HG02981 (cell line): ENCODE data around the gene HOMER1.

ENCODE experiments used
- ATAC-seq: cut with Tn5 transposase; IDR thresholded peaks from one replicate; pipeline ENCODE4 v1.9.1; 2021; ENCODE audit warnings: mild to moderate bottlenecking, moderate library complexity; ENCODE audit not compliant: unreplicated experiment

HOMER1 gene

DNA sequence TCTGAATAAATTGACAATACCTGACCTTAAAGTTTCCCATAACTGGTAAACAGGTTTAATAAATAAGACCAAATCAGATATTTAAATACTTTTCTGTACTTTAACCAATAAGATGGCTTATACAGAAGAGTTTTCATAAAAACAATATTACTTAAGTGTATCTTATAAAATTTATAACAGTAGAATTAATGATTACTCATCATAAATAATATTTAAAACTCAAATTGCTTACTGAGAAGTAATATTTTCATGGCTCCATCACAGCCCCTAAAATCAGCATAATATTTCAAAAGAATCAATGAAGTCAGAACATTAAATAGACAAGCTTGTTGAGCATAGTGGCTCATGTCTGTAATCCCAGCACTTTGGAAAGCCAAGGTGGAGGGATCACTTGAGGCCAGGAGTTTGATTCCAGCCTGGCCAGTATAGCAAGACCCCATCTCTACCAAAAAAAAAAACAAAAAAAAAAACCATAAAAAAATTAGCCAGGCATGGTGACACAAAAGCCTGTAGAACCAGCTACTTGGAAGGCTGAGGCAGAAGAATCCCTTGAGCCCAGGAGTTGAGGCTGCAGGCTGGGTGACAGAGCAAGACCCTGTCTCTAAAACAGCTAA is 23.5 kb downstream of the HOMER1 start:
- no peak for ATAC-seq

DNA sequence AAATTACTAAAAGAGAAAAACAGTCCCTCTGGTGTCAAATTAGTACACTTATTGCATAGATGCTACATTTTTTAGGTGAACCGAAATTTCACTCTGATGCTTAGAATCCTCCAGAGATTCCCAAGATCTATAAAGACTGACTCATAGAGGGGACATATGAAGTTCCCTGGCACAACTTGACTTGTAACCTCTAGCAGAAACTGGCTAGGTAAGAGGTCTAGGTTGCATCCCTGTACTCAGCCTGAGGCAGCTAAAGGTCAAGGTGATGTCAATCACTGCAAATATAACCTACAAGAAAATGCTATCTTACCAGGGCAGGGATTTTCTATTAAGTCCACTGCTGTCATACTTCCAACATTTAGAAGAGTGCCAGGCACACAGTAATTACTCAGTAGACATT is 24.2 kb downstream of the HOMER1 start:
- no peak for ATAC-seq

DNA sequence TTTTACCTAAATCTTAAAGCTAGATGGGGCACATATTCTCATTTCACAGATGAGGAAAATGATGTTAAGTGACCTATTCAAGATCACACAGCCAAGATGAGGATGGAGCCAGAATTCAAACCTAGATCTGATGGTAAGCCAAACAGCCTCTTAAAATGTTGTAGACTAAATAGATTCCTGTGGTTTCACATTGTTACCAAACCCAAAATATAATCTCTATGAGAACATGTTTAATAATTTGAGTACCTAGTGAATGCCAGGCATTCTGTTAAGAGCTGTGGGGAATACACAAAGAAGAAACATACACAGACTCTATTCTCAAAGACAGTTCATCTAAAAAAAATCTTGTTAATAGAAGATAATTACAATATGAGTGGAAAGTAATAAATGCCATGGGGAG is 25.2 kb downstream of the HOMER1 start:
- ATAC-seq = no peak

DNA sequence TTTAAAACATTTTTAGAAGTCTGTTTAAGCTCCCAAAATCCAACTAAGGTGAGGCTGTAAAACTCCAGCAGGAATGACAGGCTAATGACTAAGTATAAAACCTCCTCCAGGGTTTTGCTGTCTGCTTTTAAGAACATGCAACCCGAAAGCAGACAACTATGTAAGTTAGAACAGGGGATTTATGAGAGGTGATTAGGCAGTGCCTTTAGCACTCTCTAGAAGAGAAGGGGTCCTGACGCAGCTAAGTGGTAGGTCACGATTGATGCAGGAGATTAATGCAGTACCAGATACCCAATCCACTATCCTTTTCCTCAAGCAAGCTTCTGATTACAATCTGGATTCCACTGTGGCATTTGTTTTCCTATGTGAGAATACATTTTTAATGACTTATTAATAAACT is 25.9 kb downstream of the HOMER1 start:
- ATAC-seq = no peak

DNA sequence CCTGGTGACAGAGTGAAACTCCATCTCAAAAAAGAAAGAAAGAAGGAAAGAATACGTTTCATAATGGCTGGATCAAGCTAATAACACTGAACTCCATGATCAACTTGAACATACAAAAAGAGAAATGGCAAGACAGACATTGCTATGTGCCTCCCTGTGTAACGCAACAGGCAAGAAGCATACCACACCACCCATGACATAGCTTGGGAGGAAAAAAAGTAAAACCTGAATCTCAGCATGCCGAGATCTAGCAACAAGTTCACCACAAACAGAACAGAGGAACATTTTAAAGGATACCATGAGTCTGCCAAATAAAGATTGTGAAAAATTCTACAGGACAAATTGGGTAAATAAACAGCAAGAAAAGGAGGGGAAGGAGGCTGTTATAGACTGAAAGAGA is 26.7 kb downstream of the HOMER1 start:
- no peak for ATAC-seq

DNA sequence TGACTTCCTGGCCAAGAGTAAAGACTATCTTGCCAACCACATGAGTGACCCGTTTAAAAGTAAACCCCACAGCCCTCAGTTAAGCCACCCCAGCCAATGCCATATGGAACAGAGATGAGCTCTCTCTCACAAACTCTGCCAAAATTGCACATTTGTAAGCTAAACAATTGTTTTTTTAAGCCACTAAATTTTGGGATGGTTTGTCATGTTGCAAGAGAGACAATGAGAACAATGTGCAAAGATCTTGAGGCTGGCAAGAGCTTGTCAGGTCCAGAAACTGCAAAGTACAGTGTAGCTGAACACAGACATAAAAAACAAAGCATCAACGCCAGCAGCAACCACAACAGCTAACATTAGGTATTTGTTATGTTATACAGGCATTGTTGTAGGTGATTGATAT is 27.8 kb downstream of the HOMER1 start:
- ATAC-seq = no peak

DNA sequence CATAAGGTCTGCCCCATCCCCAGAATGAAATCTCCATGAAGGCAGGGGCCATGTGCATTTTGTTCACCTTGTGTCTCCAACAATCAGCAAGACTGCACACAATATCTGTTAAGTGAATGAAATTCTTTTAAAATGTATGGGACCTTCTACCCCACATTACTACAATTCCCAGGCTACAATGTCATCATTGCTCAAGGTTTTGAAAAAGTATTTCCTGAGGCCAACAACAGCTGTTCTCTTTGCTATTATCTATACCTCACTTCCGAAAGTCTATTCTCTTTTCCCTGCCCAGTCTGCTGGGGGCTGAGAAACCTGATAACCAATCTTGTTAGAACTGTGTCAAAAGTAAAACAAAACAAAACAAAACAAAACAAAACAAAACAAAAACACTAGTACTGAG is 29.2 kb downstream of the HOMER1 start:
- ATAC-seq = no peak

DNA sequence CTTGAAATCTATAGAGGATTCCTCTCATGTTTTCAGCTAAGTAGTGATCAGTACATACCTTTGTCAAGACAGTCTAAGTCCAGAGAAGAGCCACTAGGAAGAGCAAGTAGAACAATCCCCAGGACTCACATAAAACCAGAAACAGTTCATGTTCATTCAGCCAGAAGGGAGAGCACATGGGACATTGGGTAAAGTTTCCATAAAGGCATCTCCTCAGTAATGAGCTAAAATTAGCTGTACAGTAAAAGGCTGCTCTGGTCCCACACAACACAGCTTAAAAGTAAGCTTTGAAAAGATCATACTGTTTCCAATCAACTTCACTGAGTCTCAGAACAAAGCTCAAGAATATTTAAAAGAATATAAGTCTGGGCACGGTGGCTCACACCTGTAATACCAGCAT is 32.4 kb downstream of the HOMER1 start:
- ATAC-seq = no peak

DNA sequence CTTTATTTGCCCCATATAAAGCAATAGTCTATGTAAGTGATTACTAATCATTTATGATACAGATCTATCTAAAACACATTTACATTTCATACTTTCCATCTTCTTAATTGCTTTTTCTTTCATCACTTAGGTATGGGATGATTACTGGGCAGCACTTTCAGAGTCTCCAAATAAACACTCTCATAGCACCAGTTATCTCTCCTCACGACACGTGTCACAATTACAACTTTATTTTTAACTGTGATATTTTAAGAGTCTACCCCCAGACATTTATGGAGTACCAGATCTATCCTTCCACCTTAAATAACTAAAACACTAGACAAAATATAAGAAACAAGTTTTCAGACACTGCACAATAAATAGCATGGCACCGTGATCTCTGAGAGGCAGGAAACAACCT is 32.9 kb downstream of the HOMER1 start:
- ATAC-seq = no peak

DNA sequence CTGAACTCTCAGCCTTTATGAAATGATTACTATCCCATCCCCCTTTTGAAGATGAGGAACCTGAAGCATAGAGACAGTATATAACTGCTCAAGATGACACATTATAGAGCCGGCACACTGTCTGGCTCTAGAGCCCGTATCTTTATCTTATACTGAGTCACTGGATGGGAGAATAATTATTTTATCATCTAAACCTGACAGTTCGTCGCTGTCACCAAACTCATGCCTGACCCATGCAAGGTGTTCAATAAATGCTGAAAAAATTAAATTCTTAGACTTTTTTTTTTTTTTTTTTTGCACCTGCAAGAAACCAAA is 38.8 kb downstream of the HOMER1 start:
- ATAC-seq = no peak

DNA sequence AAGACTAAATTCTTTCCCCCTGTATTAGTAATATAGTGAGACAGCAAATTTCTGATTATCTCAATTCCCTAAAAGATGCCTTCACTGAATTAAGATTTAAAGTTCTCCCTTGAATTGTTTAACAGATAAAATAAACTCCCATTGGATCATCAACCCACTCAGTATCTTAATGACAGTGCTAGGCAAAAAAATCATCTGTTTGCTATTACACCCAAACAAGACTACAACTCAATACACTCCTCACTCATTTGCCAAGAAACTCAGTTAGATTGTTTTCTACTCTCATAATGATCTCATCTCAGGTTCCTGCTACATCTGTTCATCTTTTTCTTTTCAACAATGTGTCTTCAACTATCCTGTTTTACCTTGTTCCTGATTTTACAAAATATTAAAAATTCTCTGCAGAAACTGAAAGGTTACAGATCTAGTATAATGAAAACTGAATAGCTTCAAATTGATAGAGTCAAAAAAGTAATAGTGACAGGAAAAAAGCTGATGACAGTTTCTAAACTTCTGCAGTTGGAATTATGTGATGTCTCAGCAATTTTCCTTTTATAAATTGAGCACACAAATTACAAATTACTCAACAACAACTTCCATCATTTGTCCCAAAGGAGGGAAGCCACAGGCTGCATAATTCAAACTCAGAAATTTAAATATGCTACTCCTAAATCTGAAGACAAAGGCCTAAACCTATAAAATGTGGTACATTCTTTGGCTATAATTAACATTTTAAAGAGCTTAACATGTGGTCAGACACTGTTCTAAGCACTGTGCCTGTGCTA is 39.4 kb downstream of the HOMER1 start:
- no peak for ATAC-seq

DNA sequence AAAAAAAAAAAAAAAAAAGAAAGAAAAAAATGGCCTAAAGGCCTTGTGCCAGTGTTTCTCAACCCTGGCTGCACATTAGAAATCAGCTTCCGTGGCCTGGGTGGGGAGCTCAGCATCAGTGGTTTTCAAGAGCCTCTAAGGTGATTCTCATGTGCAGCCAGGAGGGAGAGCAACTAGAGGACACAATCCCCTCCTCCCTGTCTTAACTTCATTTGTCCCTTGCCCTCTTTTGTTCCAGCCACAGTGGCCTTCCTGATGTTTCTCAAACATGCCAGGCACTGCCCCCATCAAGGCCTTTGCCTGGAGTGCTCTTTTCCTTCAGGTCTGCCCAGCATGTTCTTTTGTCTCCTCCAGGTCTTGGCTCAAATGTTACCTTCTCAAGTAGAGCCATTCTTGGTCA is 42.4 kb downstream of the HOMER1 start:
- no peak for ATAC-seq

DNA sequence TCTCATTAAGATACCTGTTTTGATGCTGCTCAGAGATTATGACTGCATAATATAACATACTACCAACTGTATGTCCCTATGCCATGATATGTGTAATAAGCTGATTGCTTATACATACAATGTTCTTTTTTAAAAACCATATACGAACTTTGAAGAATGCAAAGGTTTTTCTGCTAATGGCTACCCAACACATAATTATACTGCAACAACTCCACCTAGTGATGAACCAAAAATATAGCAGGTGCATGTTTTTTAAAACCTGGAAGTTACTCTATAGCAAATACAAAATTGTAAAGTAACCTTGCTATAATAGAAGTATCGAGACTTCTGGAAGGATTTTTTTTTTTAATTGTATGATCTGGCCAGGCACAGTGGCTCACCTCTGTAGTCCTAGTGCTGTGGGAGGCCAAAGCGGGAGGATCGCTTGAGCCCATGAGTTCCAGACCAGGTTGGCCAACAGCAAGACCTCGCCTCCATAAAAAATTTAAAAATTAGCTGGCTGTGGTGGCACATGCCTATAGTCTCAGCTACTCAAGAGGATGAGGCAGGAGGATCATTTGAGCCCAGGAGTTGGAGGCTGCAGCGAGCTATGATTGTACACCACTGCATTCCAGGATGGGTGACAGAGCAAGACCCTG is 49.1 kb downstream of the HOMER1 start:
- ATAC-seq = no peak

DNA sequence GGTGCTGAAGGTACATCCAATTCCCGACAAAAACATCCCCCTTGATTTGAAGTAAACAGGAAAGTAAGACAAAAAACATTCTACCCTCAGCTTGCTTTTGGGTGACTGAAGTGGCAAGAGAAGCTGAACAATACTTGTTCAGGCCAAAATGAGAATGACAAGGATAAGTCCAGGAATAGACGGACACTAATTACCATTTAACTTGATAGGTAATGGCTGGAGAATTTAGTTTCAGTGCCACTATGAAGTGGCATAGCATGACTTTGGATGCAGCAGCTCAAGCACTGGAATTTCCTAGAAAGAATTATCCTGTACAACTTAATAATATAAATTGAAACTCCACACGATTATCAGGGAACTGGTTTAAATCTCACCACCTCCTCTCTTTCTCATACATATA is 49.7 kb downstream of the HOMER1 start:
- ATAC-seq = no peak

DNA sequence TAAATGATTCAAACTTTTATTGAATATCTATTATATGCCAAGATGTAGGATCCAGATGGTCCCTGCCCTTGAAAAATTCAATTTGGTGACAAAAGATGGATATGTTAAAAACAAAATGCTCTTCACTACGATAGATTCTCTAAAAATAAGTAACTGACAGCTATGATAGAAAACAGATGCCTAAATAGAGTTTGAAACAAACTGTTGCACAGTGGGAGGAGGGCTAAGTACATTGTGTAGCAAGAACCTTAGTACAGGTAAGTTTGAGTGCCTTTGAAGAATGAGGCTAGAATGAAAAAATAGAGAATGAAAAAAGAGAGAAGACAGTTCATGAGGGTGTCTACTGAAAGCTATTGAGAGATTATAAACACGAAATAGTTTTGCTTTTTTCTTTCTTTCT is 54.3 kb downstream of the HOMER1 start:
- ATAC-seq = no peak

DNA sequence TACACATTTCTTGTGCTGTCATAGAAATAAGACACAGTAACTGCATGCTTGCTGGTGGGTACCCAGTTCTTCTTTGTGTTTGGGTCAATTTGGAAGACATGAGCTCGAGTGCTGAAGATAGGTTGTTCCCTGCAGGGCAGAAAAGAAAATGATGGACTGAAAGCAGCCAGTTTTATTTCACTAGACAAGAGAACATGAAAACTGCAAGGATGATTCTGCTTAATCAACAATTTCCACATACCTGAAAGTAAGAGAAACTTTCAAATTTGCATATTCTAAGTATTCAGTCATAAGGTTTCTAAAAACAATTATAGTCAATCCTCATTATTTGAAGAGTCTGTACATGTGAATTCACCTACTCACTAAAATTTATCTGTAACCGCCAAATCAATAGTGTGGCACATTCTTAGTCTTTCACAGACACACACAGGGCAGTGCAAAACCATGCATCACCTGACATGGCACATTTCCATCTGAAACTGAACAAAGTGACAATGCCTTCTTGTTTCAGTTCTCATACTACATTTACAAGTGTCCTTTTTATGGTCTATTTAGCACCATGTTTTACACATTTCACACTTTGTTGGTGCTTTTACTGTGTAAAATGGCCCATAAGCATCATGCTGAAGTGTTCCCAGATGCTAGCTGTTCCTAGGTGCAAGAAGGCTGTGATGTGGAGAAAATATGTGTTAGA is 56.9 kb downstream of the HOMER1 start:
- no peak for ATAC-seq

DNA sequence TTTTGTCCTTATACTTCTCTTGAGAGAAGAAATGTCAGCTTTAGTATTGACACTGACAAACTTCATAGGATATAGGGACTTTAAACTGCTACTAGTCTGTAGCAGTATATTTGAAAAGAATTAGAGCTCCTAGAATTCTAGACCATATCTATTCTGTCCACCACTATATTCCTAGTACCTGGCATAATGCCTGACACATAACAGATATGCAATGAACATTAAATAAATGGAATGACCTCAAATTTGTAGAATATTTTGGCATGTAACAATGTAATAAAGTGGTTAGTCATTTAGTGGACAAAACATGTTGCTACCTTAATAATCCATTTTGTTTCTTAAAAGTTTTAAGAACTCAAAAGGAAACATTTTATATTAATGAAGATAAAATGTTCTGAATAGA is 57.5 kb downstream of the HOMER1 start:
- ATAC-seq = no peak

DNA sequence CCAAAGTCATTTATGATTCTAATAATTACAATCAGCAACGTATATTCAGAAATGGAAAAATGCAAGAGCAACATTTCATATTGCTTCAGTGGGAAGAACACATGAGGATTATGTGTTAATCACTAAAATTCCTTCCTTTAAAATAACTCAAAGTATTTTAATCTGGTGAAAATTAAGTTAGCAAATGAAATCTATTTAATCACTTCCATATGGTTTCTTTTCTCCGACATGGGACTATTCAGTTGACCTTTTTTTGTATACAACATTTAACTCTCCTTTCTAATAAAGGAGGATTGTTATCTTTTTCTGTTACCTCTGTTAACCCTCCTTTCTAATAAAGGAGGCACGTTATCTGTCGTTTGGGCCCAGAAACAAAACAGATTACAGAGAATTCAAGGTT is 59.9 kb downstream of the HOMER1 start:
- no peak for ATAC-seq

DNA sequence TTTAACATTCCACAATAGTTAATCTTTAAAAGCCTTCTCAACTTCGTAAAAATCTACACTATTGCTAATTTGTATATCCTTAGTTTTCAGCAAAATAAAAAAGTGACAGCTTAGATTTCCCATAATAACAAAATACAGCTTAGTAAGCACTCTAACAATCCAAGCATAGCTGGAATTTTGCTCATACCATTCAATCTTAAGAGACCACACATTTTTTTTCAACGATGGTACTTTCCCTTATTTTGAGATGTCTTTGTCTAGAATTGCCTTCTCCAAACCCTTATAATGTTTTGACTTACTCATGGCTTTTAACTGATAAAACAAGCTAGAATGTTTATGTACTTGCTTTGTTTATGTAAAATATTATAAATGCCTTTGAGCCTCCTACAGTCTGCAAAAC is 65.6 kb downstream of the HOMER1 start:
- no peak for ATAC-seq

DNA sequence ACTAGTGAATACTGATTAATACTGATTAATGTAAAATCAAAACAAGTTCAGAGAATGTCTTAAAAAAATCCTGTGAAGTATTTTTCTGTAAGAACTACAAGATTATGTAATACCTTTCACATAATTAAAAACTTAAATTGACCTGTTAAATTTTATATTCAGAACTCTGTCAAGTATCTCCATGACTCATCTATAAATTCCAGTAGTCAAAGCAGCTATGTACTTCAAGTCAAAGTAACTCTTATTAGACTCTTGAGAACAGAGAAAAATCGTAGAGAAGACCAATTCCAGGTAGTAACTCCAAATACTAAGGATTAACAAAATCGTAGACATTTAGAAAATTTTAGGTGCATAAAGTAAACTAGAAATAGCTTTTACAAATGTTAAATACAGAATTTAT is 77.1 kb downstream of the HOMER1 start:
- no peak for ATAC-seq

DNA sequence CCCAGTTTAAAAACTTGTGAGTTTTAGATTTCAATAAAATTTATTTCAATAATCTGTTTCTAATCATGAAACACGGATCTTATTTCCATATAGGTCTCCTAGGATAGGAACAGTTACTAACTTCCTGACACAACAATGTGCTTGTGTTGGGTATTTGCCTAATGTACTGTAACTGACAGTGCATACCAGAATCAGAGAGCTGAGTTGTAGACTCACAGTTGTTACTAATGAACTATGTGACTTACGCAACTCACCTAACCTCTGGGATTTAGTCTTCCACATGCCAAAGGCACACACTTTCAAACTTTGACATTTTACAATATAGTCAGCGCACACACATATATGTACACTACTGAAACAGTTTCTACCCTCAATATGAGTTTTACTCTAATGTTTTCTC is 77.7 kb downstream of the HOMER1 start:
- ATAC-seq = no peak

DNA sequence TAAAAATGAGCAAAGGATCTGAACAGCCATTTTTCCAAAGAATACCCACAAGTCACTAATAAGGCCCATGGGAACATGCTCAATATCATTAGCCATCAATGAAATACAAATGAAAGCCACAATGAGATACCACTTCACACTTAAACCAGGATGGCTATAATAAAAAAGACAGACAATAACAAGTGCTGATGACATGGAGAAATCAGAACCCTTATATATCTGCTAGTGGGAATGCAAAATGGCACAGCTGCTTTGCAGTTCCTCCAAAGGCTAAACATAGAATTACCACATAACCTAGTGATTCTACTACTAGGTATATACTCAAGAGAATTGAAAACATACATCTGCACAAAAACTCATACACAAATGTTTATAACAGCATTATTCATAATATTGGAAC is 83.7 kb downstream of the HOMER1 start:
- ATAC-seq = no peak
